GM18505 (cell line): Measurements from ENCODE around the gene RPS6KA2.

Experiments used
- ATAC-seq: cut with Tn5 transposase; IDR thresholded peaks from one replicate; pipeline ENCODE4 v1.9.1; 2021; ENCODE audit not compliant: unreplicated experiment
- POLR2A ChIP-seq: IDR thresholded peaks from 4 replicates; pipeline ENCODE4 v1.6.1; 2011; ENCODE audit warnings: borderline replicate concordance; ENCODE audit not compliant: insufficient read depth, insufficient read length; ENCODE audit errors: extremely low read depth

The RPS6KA2 gene

DNA sequence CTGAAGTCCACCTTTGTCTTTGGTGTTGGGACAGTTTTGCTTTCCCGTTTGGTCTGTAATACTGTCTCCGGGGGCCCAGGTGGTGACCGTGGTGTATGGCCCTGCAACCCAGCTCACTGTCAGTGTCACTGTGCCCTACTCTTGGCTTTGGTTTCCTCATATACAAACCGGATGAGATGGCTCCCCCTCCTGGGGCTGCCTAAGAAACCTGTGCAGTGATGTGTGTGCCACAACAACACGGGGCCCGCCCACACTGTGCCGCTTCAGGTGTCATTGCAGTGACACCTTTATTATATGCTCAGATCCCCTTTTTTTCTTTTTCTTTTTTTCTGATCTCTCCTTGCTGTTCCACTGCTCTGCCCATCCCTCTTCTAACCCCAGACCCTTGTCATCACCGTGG lies 114.5 kb downstream of the RPS6KA2 start:
- peak; percentile 98 for ATAC-seq
- no peak for TF ChIP-seq POLR2A

DNA sequence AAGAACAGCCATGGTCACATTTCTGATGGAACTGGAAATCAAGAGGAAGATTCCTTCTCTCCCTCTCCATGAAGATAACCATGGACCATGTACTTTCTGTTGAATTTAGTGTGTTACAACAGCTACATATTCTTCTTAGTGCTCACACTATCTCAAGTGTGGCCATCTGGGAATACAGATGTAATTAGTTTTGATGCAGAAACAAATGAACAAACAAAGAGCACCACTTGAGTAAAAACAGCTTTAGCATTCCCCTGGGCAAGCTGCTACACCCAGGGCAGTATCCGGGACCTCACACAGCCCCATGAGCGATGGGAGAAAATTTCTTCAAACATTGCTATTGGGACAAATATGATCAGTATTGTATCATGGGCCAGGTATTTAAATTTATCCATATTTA lies 115.7 kb downstream of the RPS6KA2 start:
- ATAC-seq = no peak
- TF ChIP-seq POLR2A = no peak

DNA sequence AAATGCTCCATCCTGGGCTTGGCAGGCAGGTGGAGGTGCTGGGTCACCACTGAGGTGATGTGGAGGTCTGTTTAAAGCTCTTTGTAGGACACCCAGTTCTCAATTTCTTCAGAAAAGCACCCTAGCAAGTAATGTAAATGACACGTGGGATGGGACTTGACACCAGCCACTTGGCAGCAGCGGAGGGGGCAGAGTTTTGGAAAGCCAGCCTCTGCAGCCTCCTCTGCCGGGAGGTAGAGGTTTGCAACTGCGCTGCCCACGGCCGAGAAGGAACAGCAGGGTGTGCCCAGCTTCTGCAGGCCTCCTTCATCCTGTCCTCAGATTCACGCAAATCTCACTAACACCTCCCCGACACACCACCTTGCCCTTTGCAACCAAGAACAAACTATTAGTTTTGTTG lies 117.9 kb downstream of the RPS6KA2 start:
- no peak for TF ChIP-seq POLR2A
- no peak for ATAC-seq

DNA sequence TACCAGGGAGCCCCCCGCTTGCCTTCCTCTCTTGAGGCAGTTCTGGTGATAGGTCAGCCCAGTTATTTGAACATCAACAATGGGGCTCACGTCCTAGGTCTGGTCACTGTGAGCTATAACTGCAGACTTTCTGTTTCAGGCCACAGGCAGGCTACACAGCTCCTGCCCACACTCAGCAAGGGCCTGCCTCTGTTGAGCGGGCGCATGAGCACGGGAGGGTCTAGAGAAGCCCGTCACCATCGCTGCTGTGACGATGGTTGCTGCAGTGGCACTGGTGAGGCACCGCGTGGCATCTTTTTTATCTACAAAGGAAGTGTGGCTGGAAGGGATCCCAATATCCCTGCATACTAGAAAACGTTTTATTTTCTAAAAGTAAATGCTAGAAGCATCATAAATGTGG lies 118.3 kb downstream of the RPS6KA2 start:
- no peak for TF ChIP-seq POLR2A
- ATAC-seq = no peak

DNA sequence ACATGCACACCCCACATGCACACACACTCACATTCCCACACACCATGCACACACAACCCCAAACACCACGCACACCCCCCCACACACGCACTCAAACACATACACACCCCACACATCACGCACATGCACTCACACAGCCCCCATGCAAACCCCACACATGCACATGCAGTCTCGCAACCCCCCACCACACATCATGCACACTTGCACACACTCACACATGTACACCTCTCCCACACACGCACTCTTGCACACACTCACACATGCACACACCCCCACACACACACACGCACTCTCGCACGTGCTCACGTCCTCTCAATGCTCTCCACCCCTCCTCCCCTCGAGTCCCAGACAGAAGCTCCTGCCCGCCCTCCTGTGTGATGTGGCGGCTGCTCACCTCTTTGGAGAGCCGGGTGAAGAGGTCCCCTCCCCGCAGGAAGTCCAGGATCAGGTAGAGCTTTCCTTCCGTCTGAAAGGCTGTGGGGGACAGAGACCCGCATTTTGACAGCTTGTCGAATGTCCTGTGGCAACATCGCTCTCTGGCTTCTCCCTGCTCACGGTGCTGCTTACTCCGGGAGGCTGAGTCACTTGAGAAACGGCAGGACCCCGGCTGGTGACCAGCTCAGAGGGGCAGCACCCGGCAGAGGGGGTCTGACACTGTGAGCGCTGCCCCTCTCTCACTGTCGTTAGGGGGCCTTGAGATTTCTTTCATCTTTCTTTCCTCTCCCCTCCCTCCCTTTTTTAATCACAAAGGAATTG lies 119.1 kb downstream of the RPS6KA2 start:
- no peak for ATAC-seq

DNA sequence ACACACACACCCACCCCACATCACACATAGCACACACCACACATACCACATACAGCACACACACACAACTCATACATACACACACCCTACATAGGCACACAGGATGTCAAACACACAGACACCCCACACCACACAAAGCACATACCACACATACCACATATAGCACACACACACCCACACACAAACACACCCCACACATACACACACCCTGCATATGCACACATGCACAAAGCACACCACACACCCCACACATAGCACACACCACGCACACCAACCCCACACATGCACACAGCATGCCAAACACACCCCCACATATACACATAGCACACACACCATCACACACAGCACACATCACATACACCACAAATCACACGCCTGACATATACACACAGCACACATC lies 119.7 kb downstream of the RPS6KA2 start:
- TF ChIP-seq POLR2A = no peak
- no peak for ATAC-seq

More for the DNA sequence above, 119.1 kb downstream of the RPS6KA2 start:
- no peak for TF ChIP-seq POLR2A

DNA sequence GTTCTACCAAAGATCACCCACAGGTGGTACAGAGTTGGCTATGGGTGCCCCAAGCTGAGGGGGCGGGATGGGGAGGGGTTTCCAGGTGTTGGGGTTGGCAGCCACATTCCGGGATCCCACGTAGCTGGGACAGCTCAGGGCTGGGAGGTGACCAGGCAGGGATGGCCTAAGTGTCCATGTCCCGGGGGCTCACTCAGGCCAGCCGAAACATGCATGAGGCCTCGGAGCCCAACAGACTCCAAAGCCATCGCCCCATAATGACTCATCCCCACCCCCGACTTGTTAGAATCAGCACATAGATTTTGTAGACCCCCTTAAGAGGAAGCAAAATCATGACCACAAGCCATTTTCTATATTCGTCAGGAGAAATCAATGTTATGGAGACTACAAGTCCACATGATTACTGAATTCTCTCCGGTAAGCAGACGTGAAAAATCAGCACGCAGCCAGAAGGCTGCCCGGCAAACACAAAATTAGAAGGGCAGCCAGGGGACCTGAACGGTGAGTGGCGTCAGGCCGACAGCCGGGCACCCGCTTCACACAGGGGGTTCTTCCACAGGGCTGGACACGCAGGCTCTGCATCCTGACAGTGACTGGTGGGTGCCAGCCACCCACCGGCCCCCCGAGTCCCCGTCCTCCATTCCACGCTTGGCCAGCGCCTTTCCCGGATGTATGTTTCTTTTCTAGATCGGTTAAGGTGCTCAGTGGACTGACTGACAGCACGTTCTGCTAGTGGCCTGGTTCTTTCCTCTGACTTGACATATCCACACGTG lies 121.7 kb downstream of the RPS6KA2 start:
- ATAC-seq = no peak
- TF ChIP-seq POLR2A = no peak

DNA sequence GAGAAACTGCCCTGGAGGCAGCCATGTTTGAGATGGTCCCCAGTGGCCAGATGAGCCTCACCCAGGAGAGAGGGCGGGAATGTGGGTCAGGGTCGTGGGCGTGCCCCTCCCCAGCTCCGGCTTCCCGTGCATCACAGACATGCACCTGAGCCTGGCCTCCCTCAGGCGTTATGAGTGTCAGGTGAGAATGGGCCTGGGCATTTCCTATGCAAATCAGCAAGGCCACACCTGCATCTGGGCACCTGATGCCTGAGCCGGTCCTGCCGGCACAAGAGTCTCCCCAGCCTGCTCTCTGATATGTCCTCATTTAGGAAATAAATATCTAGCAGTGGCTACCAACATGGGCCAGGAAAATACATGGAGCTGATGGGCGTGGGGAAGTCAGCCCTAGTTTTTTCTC lies 123.0 kb downstream of the RPS6KA2 start:
- no peak for TF ChIP-seq POLR2A

DNA sequence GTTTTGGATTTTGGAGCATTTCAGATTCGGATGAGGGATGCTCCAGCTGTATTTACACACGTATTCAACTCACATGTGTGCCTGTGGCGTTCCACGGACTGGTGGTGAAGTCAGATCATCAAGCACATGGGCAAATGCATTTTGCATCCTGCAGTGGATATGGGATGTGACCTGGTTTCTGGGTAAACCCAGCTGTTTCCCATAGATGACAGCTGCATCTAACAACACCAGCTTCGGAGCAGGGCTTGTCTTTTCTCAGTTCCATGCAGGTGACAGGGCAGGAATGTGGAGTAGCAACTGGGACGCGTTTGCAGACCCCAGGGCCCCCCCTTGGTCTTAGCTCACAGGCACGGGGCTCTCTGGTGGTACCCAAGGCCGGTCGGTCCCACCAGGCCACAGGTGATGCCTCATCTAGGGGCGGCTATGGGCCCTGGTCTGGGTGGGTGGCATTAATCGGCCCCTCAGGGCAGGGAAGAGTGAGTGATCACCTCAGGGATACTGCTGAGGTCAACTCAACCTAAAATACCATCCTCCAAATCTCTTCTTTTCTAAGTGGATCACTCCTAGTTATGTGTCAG lies 123.8 kb downstream of the RPS6KA2 start:
- no peak for ATAC-seq
- no peak for TF ChIP-seq POLR2A

More for the DNA sequence above, 123.0 kb downstream of the RPS6KA2 start:
- ATAC-seq = no peak

DNA sequence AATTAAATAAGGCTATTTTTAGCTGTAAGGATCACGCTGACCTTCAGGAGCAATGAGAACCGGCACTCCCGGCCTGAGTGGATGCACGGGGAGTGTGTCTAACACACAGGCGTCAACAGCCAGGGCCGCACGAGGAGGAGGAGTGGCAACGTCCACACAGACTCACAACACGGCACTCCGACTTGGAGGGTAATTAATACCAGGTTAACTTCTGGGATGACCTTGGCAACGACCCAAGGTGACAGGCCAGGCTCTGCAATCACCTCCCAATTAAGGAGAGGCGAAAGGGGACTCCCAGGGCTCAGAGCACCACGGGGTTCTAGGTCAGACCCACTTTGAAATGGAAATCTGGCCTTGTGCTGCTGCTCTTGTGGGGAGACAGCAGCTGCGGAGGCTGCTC lies 124.6 kb downstream of the RPS6KA2 start:
- ATAC-seq = no peak
- TF ChIP-seq POLR2A = no peak

DNA sequence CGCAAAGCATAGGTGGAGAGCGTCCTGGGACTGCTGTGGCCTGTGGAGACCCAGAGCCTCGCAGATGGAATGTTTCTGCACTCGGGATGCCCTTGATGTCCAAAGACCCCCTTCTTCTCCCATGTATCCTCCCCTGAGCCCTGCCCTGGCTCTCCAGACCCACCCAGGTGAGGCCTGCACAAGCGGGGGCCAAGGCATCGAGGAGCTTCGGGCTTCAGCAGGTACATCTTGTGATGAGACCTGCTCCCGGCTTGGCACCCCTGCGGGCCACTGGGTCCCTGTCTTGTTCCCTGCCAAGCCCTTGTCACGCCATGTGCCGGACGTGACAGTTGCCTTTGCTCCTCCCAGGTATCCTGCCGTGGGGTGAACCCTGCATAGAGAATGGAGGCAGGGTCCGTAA lies 125.8 kb downstream of the RPS6KA2 start:
- no peak for ATAC-seq
- TF ChIP-seq POLR2A = no peak

DNA sequence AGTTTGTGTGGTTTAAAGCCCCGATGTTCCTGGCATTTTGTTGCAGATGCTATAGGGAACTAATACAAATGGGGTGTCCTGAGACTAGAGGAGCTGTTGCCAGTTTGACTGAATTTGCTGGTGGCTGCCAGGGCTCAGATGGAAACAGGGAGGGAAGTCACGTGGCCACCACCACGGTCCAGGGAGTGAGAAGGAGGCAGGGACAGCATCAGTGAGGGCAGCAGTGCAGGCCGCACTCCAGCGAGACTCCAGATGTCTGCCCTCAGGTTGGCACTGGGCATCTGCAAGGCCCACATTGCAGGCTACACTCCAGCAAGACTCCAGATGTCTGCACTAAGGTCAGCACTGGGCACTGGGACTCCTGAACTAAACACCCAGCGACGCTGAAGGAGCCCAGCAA lies 126.8 kb downstream of the RPS6KA2 start:
- no peak for TF ChIP-seq POLR2A
- no peak for ATAC-seq

DNA sequence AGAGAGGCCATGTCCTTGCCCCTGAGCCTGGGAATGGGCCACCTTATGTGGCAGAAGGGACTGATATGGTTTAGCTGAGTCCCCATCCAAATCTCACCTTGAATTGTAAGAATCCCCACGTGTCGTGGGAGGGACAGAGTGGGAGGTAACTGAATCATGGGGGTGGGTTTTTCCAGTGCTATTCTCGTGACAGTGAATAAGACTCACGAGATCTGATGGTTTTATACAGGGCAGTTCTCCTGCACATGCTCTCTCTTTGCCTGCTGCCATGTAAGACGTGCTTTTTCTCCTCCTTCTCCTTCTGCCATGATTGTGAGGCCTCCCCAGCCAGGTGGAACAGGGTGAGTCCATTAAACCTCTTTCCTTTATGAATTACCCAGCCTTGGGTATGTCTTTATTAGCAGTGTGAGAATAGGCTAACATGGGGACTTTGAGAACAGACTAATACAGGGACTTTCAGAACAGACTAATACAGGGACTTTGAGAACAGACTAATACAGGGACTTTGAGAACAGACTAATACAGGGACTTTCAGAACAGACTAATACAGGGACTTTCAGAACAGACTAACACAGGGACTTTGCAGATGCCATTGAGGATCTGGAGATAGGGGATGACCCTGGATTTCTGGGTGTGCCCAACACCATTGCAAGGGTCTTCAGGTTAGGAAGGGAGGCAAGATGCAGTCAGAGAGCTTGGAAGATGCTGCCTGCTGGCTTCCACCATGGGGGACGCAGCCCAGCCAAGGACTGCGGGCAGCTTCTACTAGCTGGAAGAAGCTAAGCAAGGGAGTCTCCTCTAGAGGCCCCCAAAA lies 127.5 kb downstream of the RPS6KA2 start:
- TF ChIP-seq POLR2A = no peak
- ATAC-seq = no peak
